SK-N-SH treated with all-trans-retinoic acid at 6 μM for 48 hours (cell line): Measurements from ENCODE around the gene CPEB3.

Experiments used
- ATAC-seq: fragments of 200-7000 bp; cut with Tn5 transposase; 3 replicates; pipeline ENCODE4 v1.9.1; 2020; ENCODE audit warnings: mild to moderate bottlenecking, moderate library complexity
- ARNTL ChIP-seq: fragments of 450-650 bp; formaldehyde crosslinking; IDR thresholded peaks from 2 replicates; pipeline ENCODE4 v1.5.0; 2020; ENCODE audit warnings: low read depth, mild to moderate bottlenecking, moderate library complexity, borderline replicate concordance
- BACH2 ChIP-seq: fragments of 250-450 bp; sonication (Bioruptor Pico); IDR thresholded peaks from 2 replicates; pipeline ENCODE4 v1.9.0; 2021; ENCODE audit warnings: mild to moderate bottlenecking, borderline replicate concordance
- GLIS3 ChIP-seq: fragments of 250-450 bp; sonication (Bioruptor Pico); IDR thresholded peaks from 2 replicates; pipeline ENCODE4 v1.5.0; 2020; ENCODE audit warnings: mild to moderate bottlenecking, moderate library complexity
- ZFP3 ChIP-seq: fragments of 250-450 bp; sonication (Bioruptor Pico); IDR thresholded peaks from 2 replicates; pipeline ENCODE4 v1.5.0; 2020; ENCODE audit warnings: mild to moderate bottlenecking, moderate library complexity
- ZNF8 ChIP-seq: fragments of 450-650 bp; formaldehyde crosslinking; IDR thresholded peaks from 2 replicates; pipeline ENCODE4 v1.5.0; 2020; ENCODE audit warnings: mild to moderate bottlenecking, moderate library complexity
- TF ChIP-seq, protein P1 (sequence below): fragments of 250-450 bp; sonication (Bioruptor Pico); IDR thresholded peaks from 2 replicates; pipeline ENCODE4 v1.8.0; 2020; ENCODE audit warnings: mild to moderate bottlenecking, moderate library complexity, borderline replicate concordance

The CPEB3 gene

DNA sequence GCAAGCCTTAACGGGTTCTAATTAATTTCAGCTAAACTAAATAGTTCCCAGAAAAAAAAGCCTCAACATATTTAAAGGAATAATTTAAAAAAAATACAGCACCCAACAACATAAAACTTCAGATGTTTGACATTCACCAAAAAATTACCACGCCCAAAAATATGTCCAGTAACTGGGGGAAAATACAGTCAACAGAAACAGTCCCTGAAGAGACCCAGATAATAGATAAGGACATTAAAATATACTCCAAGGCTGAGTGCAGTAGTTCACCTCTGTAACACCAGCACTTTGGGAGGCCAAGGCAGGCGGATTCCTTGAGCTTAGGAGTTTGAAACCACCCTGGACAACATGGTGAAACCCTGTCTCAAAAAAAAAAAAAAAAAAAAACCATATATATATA lies 289.3 kb downstream of the CPEB3 start:
- no peak for TF ChIP-seq GLIS3 (CRISPR knock-in tag)
- no peak for TF ChIP-seq BACH2 (CRISPR knock-in tag)
- no peak for TF ChIP-seq ARNTL (CRISPR knock-in tag)
- TF ChIP-seq, protein P1, sequence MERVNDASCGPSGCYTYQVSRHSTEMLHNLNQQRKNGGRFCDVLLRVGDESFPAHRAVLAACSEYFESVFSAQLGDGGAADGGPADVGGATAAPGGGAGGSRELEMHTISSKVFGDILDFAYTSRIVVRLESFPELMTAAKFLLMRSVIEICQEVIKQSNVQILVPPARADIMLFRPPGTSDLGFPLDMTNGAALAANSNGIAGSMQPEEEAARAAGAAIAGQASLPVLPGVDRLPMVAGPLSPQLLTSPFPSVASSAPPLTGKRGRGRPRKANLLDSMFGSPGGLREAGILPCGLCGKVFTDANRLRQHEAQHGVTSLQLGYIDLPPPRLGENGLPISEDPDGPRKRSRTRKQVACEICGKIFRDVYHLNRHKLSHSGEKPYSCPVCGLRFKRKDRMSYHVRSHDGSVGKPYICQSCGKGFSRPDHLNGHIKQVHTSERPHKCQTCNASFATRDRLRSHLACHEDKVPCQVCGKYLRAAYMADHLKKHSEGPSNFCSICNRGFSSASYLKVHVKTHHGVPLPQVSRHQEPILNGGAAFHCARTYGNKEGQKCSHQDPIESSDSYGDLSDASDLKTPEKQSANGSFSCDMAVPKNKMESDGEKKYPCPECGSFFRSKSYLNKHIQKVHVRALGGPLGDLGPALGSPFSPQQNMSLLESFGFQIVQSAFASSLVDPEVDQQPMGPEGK (CRISPR knock-in tag): no peak
- TF ChIP-seq ZFP3 (CRISPR knock-in tag): no peak
- no peak for TF ChIP-seq ZNF8 (CRISPR knock-in tag)
- no peak for ATAC-seq
